Calu3 (cell line): Measurements from ENCODE around the gene SELE. TPM values are rescaled to one million over a fixed set of nuclear protein-coding genes. Genes with fewer than 3 reads are reported as not detected.

ENCODE experiments used
- BruUV-seq: library from RNA; stranded (reverse); fragments of 400-500 nt; replicated peaks from 2 replicates; lab custom pipeline; 2021; lab: Mats Ljungman, UMichigan
- CTCF ChIA-PET: fragments of 300-600 bp; sonication (Branson Sonifier 250); formaldehyde crosslinking; loops from one replicate; lab custom pipeline; 2022; ENCODE audit warnings: antibody characterized with exemption; lab: Charles Lee
- DNase-seq: peaks from one replicate; pipeline ENCODE4 v3.0.0; 2022
- H3K27ac Mint-ChIP-seq: one replicate; pipeline ENCODE4 v1.8.0; 2022; ENCODE audit warnings: mixed read lengths; ENCODE audit not compliant: unreplicated experiment
- H3K27me3 Mint-ChIP-seq: one replicate; pipeline ENCODE4 v1.8.0; 2022; ENCODE audit warnings: mixed read lengths; ENCODE audit not compliant: unreplicated experiment
- H3K36me3 Mint-ChIP-seq: one replicate; pipeline ENCODE4 v1.8.0; 2022; ENCODE audit warnings: mild to moderate bottlenecking, moderate library complexity, mixed read lengths; ENCODE audit not compliant: insufficient read depth, unreplicated experiment
- H3K4me1 Mint-ChIP-seq: one replicate; pipeline ENCODE4 v1.8.0; 2022; ENCODE audit warnings: mild to moderate bottlenecking, low read depth, mixed read lengths; ENCODE audit not compliant: unreplicated experiment
- H3K4me3 Mint-ChIP-seq: one replicate; pipeline ENCODE4 v1.8.0; 2022; ENCODE audit warnings: mild to moderate bottlenecking, low read depth, moderate library complexity, mixed read lengths; ENCODE audit not compliant: unreplicated experiment
- H3K9me3 Mint-ChIP-seq: one replicate; pipeline ENCODE4 v1.8.0; 2022; ENCODE audit warnings: low read depth, mixed read lengths; ENCODE audit not compliant: unreplicated experiment
- CTCF ChIP-seq: fragments of 200-600 bp; IDR thresholded peaks from one replicate; pipeline ENCODE4 v1.8.0; 2022; ENCODE audit warnings: antibody characterized with exemption; ENCODE audit not compliant: unreplicated experiment
- intact Hi-C: fragments of 100-400 bp; cut with micrococcal nuclease; formaldehyde crosslinking; loops from one replicate; pipeline ENCODE4 v1.10.0; 2022; ENCODE audit not compliant: unreplicated experiment
- total RNA-seq: library from RNA; stranded (reverse); gene quantifications from 2 replicates; pipeline ENCODE4 v1.2.3, GENCODE V29; 2022

The SELE gene
- total RNA-seq, 1 experiment from 2014 or later, result not detected

- CTCF ChIA-PET, result interaction anchor here (0.6 kb wide), 1 partner anchor 622 kb away, joined by 3 read pairs; no protein-coding TSS in a partner anchor
- Mint-ChIP-seq H3K9me3 (peaks cover 3% of the 10 kb centered on the region), H3K4me1 (peaks cover 21% of the 10 kb centered on the region), H3K27me3 (no peaks in the 10 kb centered on the region), H3K36me3 (peaks cover 9% of the 10 kb centered on the region), H3K4me3 (no peak overlapping the region), H3K27ac (no peak overlapping the region)
- no peak for TF ChIP-seq CTCF
- intact Hi-C loops, result no loop called here
- no peak for DNase-seq
- BruUV-seq, result no TSS peak
Measured at GRCh38 chr1:169776440-169776839, 42.6 kb upstream of the SELE start.

GRCh38 chr1:169768161-169768560, 34.3 kb upstream of the SELE start:
- no TSS peak for BruUV-seq
- intact Hi-C loops, result no loop called here
- CTCF ChIA-PET, result no interaction called here
- Mint-ChIP-seq H3K4me1 (peaks cover 16% of the 10 kb centered on the region), H3K4me3 (no peak overlapping the region), H3K27me3 (no peaks in the 10 kb centered on the region), H3K36me3 (no peaks in the 10 kb centered on the region), H3K9me3 (no peaks in the 10 kb centered on the region), H3K27ac (no peak overlapping the region)
- no peak for TF ChIP-seq CTCF
- DNase-seq, result no peak

DNA sequence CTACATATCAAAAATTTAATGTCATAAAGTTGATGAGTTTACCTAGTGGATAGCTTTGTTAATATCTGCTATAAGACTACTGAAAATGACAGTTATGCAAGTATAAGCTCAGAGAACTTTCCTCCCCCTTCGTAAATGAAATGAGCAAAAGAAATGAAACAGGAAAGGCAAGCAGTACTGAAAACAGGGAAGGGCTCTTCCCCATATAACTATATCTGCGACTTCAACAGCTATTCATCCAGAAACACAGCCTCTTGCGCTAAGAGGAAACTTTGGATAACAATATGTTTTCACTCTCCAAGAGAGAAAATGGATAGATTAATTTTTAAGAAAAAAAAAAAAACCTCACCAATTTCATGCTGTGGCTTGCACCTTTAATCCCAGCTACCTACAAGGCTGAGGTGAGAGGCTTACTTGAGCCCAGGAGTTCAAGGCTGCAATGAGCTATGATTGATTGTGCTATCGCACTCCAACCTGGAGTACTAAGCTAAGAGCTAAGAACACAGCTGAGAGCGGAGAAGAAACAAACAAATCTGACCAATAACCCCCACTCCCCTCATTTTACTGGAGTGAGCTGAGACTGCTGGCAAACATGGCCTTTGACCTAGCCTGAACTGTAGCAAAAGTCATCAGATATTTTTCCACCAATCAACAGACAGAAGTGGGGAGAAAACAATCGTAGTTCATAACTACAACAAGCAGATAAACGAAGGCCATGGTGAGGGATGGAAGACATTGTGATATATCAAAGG, 31.9 kb upstream of the SELE start:
- Mint-ChIP-seq H3K9me3 (no peaks in the 10 kb centered on the region), H3K4me3 (no peak overlapping the region), H3K27me3 (no peaks in the 10 kb centered on the region), H3K27ac (no peak overlapping the region), H3K36me3 (no peaks in the 10 kb centered on the region), H3K4me1 (peaks cover 16% of the 10 kb centered on the region)
- intact Hi-C loops, result loop anchor here (2.0 kb wide), 1 partner anchor 13 kb away; no protein-coding TSS in a partner anchor
- no peak for TF ChIP-seq CTCF
- no TSS peak for BruUV-seq
- DNase-seq, result no peak
- CTCF ChIA-PET, result no interaction called here

GRCh38 chr1:169764919-169765318, 31.0 kb upstream of the SELE start:
- Mint-ChIP-seq H3K9me3 (no peaks in the 10 kb centered on the region), H3K4me3 (no peak overlapping the region), H3K27me3 (no peaks in the 10 kb centered on the region), H3K4me1 (peaks cover 16% of the 10 kb centered on the region), H3K36me3 (no peaks in the 10 kb centered on the region), H3K27ac (no peak overlapping the region)
- no peak for DNase-seq
- CTCF ChIA-PET, result interaction anchor here (0.7 kb wide), 1 partner anchor 73 kb away, joined by 5 read pairs; no protein-coding TSS in a partner anchor
- no peak for TF ChIP-seq CTCF
- intact Hi-C loops, result no loop called here
- no TSS peak for BruUV-seq
